ENCODE measurements around the gene FKBP7.

The FKBP7 gene

GRCh38 chr2:178508646-178509045 is 30.2 kb upstream of the FKBP7 start:
- no peak for DNase-seq (ENCODE audit: low read depth)
- in situ Hi-C loops (cut with HindIII; ENCODE audit: low sequenced_read_pairs): loop anchor here (10.0 kb wide), 1 partner anchor 64 kb away; no protein-coding TSS in a partner anchor
- TF ChIP-seq CTCF (IDR thresholded peaks at IDR 0.05; ENCODE audit: low read depth, low read length, missing control alignments): no peak
- no peak overlapping the region for H3K4me3 ChIP-seq (ENCODE audit: low read depth, low read length)

- TF ChIP-seq CTCF (IDR thresholded peaks at IDR 0.05; ENCODE audit: low read depth, low read length, missing control alignments): no peak
- H3K4me3 ChIP-seq (ENCODE audit: low read depth, low read length): no peak overlapping the region
- DNase-seq (ENCODE audit: low read depth): no peak
- in situ Hi-C loops (cut with HindIII; ENCODE audit: low sequenced_read_pairs): loop anchor here (10.0 kb wide), 1 partner anchor 62 kb away; no protein-coding TSS in a partner anchor
These were observed 28.5 kb upstream of the FKBP7 start for GRCh38 chr2:178506949-178507348.

GRCh38 chr2:178506524-178506923 is 28.1 kb upstream of the FKBP7 start:
- in situ Hi-C loops (cut with HindIII; ENCODE audit: low sequenced_read_pairs): loop anchor here (10.0 kb wide), 1 partner anchor 62 kb away; no protein-coding TSS in a partner anchor
- no peak for TF ChIP-seq CTCF (IDR thresholded peaks at IDR 0.05; ENCODE audit: low read depth, low read length, missing control alignments)
- no peak overlapping the region for H3K4me3 ChIP-seq (ENCODE audit: low read depth, low read length)

GRCh38 chr2:178506101-178506500 is 27.7 kb upstream of the FKBP7 start:
- TF ChIP-seq CTCF (IDR thresholded peaks at IDR 0.05; ENCODE audit: low read depth, low read length, missing control alignments): no peak
- H3K4me3 ChIP-seq (ENCODE audit: low read depth, low read length): no peak overlapping the region
- DNase-seq (ENCODE audit: low read depth): no peak
- in situ Hi-C loops (cut with HindIII; ENCODE audit: low sequenced_read_pairs): loop anchor here (10.0 kb wide), 1 partner anchor 61 kb away; no protein-coding TSS in a partner anchor

More at GRCh38 chr2:178506524-178506923, 28.1 kb upstream of the FKBP7 start:
- DNase-seq (ENCODE audit: low read depth): no peak

- in situ Hi-C loops (cut with HindIII; ENCODE audit: low sequenced_read_pairs): loop anchor here (10.0 kb wide), 1 partner anchor 58 kb away; no protein-coding TSS in a partner anchor
- no peak for TF ChIP-seq CTCF (IDR thresholded peaks at IDR 0.05; ENCODE audit: low read depth, low read length, missing control alignments)
- DNase-seq (ENCODE audit: low read depth): no peak
- H3K4me3 ChIP-seq (ENCODE audit: low read depth, low read length): no peak overlapping the region
These were observed 24.4 kb upstream of the FKBP7 start for GRCh38 chr2:178502751-178503150.

GRCh38 chr2:178499640-178500039 is 21.2 kb upstream of the FKBP7 start:
- DNase-seq (ENCODE audit: low read depth): no peak
- no peak for TF ChIP-seq CTCF (IDR thresholded peaks at IDR 0.05; ENCODE audit: low read depth, low read length, missing control alignments)
- in situ Hi-C loops (cut with HindIII; ENCODE audit: low sequenced_read_pairs): loop anchor here (10.0 kb wide), 1 partner anchor 55 kb away; no protein-coding TSS in a partner anchor
- H3K4me3 ChIP-seq (ENCODE audit: low read depth, low read length): no peak overlapping the region
